LNCAP (cell line): ENCODE measurements around the gene ARHGAP36.

ENCODE experiments used
- CTCF ChIP-seq: fragments of 450-650 bp; IDR thresholded peaks from 2 replicates; pipeline ENCODE4 v1.5.1; 2017; ENCODE audit warnings: mild to moderate bottlenecking

Gene ARHGAP36

GRCh38 chrX:131073607-131074006, 15.5 kb downstream of the ARHGAP36 start:
- TF ChIP-seq CTCF: no peak

GRCh38 chrX:131081772-131082740, 23.9 kb downstream of the ARHGAP36 start:
- no peak for TF ChIP-seq CTCF

GRCh38 chrX:131083510-131084142, 25.5 kb downstream of the ARHGAP36 start:
- no peak for TF ChIP-seq CTCF

- no peak for TF ChIP-seq CTCF
Measured at GRCh38 chrX:131084145-131084544, 26.0 kb downstream of the ARHGAP36 start.

- no peak for TF ChIP-seq CTCF
Measured at GRCh38 chrX:131136776-131137175, 78.6 kb downstream of the ARHGAP36 start.

GRCh38 chrX:131139072-131139471, 80.9 kb downstream of the ARHGAP36 start:
- TF ChIP-seq CTCF: no peak
